Caco-2 (cell line): Measurements from ENCODE around the gene IRF2. TPM values are rescaled to one million over a fixed set of nuclear protein-coding genes. Genes with fewer than 3 reads are reported as not detected.

ENCODE experiments used
- BruUV-seq: library from RNA; stranded (reverse); fragments of 400-500 nt; replicated peaks from 2 replicates; lab custom pipeline; 2021; lab: Mats Ljungman, UMichigan
- CTCF ChIA-PET: fragments of 300-600 bp; sonication (Branson Sonifier 250); formaldehyde crosslinking; loops from one replicate; lab custom pipeline; 2022; ENCODE audit warnings: antibody characterized with exemption; lab: Charles Lee
- POLR2A ChIA-PET: fragments of 300-600 bp; sonication (Branson Sonifier 250); formaldehyde crosslinking; loops from one replicate; lab custom pipeline; 2022; ENCODE audit warnings: antibody characterized with exemption; lab: Charles Lee
- DNase-seq, 2 experiments: peaks; one replicate each; pipeline versions ENCODE4 v3.0.0 to v3.0.0-alpha.2; 2020 to 2022
- H3K27me3 ChIP-seq: replicated peaks from 2 replicates; pipeline ENCODE4 v1.6.0; 2011; ENCODE audit warnings: low read length; ENCODE audit not compliant: control insufficient read depth, insufficient read depth
- H3K36me3 ChIP-seq: 2 replicates; pipeline ENCODE4 v1.5.1; 2011; ENCODE audit warnings: low read length; ENCODE audit not compliant: control insufficient read depth, insufficient read depth
- H3K4me1 ChIP-seq: fragments of 250-450 bp; sonication (Bioruptor Pico); 2 replicates; pipeline ENCODE4 v1.5.1; 2020; ENCODE audit warnings: mild to moderate bottlenecking
- H3K4me3 ChIP-seq: 2 replicates; pipeline ENCODE4 v1.5.1; 2011; ENCODE audit warnings: low read depth, mild to moderate bottlenecking, control low read depth, low read length
- H3K9me3 ChIP-seq: fragments of 250-450 bp; sonication (Bioruptor Pico); 2 replicates; pipeline ENCODE4 v1.5.1; 2020; ENCODE audit warnings: mild to moderate bottlenecking, moderate library complexity
- H3K27ac Mint-ChIP-seq: one replicate; pipeline ENCODE4 v1.8.0; 2022; ENCODE audit warnings: mixed read lengths; ENCODE audit not compliant: unreplicated experiment
- H3K27me3 Mint-ChIP-seq: one replicate; pipeline ENCODE4 v1.8.0; 2022; ENCODE audit warnings: mixed read lengths; ENCODE audit not compliant: insufficient read depth, unreplicated experiment
- H3K36me3 Mint-ChIP-seq: one replicate; pipeline ENCODE4 v1.8.0; 2022; ENCODE audit warnings: mild to moderate bottlenecking, mixed read lengths; ENCODE audit not compliant: insufficient read depth, unreplicated experiment
- H3K4me1 Mint-ChIP-seq: one replicate; pipeline ENCODE4 v1.8.0; 2022; ENCODE audit warnings: low read depth, mixed read lengths; ENCODE audit not compliant: unreplicated experiment
- H3K4me3 Mint-ChIP-seq: one replicate; pipeline ENCODE4 v1.8.0; 2022; ENCODE audit warnings: mild to moderate bottlenecking, moderate library complexity, mixed read lengths; ENCODE audit not compliant: unreplicated experiment
- H3K9me3 Mint-ChIP-seq: one replicate; pipeline ENCODE4 v1.8.0; 2022; ENCODE audit warnings: mixed read lengths; ENCODE audit not compliant: unreplicated experiment
- CTCF ChIP-seq, 2 experiments: fragments of 200-600 bp in 1 of 2; IDR thresholded peaks; 1 replicate in 1 of 2; 2 replicates in 1 of 2; pipeline versions ENCODE4 v1.5.1 to v1.8.0; 2011 to 2022; ENCODE audit warnings: antibody characterized with exemption in 1 of 2, control low read depth in 1 of 2, inconsistent platforms in 1 of 2, low read depth in 1 of 2, low read length in 1 of 2, mild to moderate bottlenecking in 1 of 2, moderate library complexity in 1 of 2; ENCODE audit not compliant: insufficient read depth in 1 of 2, severe bottlenecking in 1 of 2, unreplicated experiment in 1 of 2
- intact Hi-C: fragments of 100-400 bp; cut with micrococcal nuclease; formaldehyde crosslinking; loops from one replicate; pipeline ENCODE4 v1.10.0; 2022; ENCODE audit not compliant: unreplicated experiment
- total RNA-seq: library from RNA; stranded (reverse); gene quantifications from 2 replicates; pipeline ENCODE4 v1.2.3, GENCODE V29; 2022

The IRF2 gene
- total RNA-seq, 1 experiment from 2014 or later, result 9.2 TPM

- H3K9me3 Mint-ChIP-seq, result no peaks in the 10 kb centered on the region
- Histone ChIP-seq H3K4me3 (no peak overlapping the region), H3K36me3 (no peaks in the 10 kb centered on the region), H3K4me1 (0 out of 2 replicates have a peak, but pooled peaks cover 6% of the 10 kb centered on the region), H3K27me3 (no peaks in the 10 kb centered on the region), H3K9me3 (no peaks in the 10 kb centered on the region)
- H3K36me3 Mint-ChIP-seq, result no peaks in the 10 kb centered on the region
- intact Hi-C loops, result no loop called here
- BruUV-seq, result no TSS peak
- no peaks in the 10 kb centered on the region for H3K27me3 Mint-ChIP-seq
- H3K4me1 Mint-ChIP-seq, result peaks cover 20% of the 10 kb centered on the region
- ChIA-PET POLR2A (no interaction called here), CTCF (no interaction called here)
- H3K4me3 Mint-ChIP-seq, result no peak overlapping the region
- H3K27ac Mint-ChIP-seq, result peak overlapping the region; percentile 4
- no peak for TF ChIP-seq CTCF (IDR thresholded peaks at IDR 0.05; ENCODE audit: insufficient read depth in 1 of 2, low read depth in 1 of 2, low read length in 1 of 2, severe bottlenecking in 1 of 2, unreplicated experiment in 1 of 2)
- DNase-seq, result no peak
Measured at GRCh38 chr4:184439386-184439785, 35.0 kb downstream of the IRF2 start.

GRCh38 chr4:184438375-184438774, 36.0 kb downstream of the IRF2 start:
- peaks cover 20% of the 10 kb centered on the region for H3K4me1 Mint-ChIP-seq
- CTCF ChIA-PET, result no interaction called here
- no peaks in the 10 kb centered on the region for H3K36me3 ChIP-seq
- no TSS peak for BruUV-seq
- H3K27me3 ChIP-seq, result no peaks in the 10 kb centered on the region
- TF ChIP-seq CTCF (IDR thresholded peaks at IDR 0.05; ENCODE audit: insufficient read depth in 1 of 2, low read depth in 1 of 2, low read length in 1 of 2, severe bottlenecking in 1 of 2, unreplicated experiment in 1 of 2), result no peak
- no peaks in the 10 kb centered on the region for H3K9me3 Mint-ChIP-seq
- no peaks in the 10 kb centered on the region for H3K9me3 ChIP-seq
- H3K4me3 Mint-ChIP-seq, result no peak overlapping the region
- H3K4me3 ChIP-seq, result no peak overlapping the region
- POLR2A ChIA-PET, result no interaction called here
- H3K4me1 ChIP-seq, result 0 out of 2 replicates have a peak, but pooled peaks cover 6% of the 10 kb centered on the region
- DNase-seq, result no peak
- H3K36me3 Mint-ChIP-seq, result no peaks in the 10 kb centered on the region
- H3K27ac Mint-ChIP-seq, result no peak overlapping the region
- no peaks in the 10 kb centered on the region for H3K27me3 Mint-ChIP-seq
- intact Hi-C loops, result no loop called here

GRCh38 chr4:184437565-184438265, 36.6 kb downstream of the IRF2 start:
- Histone ChIP-seq H3K4me1 (0 out of 2 replicates have a peak, but pooled peaks cover 6% of the 10 kb centered on the region), H3K27me3 (no peaks in the 10 kb centered on the region), H3K36me3 (no peaks in the 10 kb centered on the region), H3K9me3 (no peaks in the 10 kb centered on the region), H3K4me3 (no peak overlapping the region)
- Mint-ChIP-seq H3K36me3 (no peaks in the 10 kb centered on the region), H3K4me1 (peaks cover 20% of the 10 kb centered on the region), H3K9me3 (no peaks in the 10 kb centered on the region), H3K4me3 (no peak overlapping the region), H3K27me3 (no peaks in the 10 kb centered on the region), H3K27ac (no peak overlapping the region)
- ChIA-PET POLR2A (no interaction called here), CTCF (no interaction called here)
- no TSS peak for BruUV-seq
- intact Hi-C loops, result no loop called here
- no peak for DNase-seq
- no peak for TF ChIP-seq CTCF (IDR thresholded peaks at IDR 0.05; ENCODE audit: insufficient read depth in 1 of 2, low read depth in 1 of 2, low read length in 1 of 2, severe bottlenecking in 1 of 2, unreplicated experiment in 1 of 2)
